Activated CD8-positive, alpha-beta memory T cell treated with anti-CD3 and anti-CD28 coated beads for 4 hours (primary cell): ENCODE data around the gene DMRTC2.

ENCODE experiments used
- DNase-seq, 2 donors: peaks; one replicate each; pipeline ENCODE4 v3.0.0-alpha.2; 2020; ENCODE audit warnings: low read depth in 2 of 2

DMRTC2 gene

GRCh38 chr19:41890936-41891335 lies 46.1 kb downstream of the DMRTC2 start:
- no peak for DNase-seq

GRCh38 chr19:41892173-41892902 lies 47.5 kb downstream of the DMRTC2 start:
- no peak for DNase-seq

- no peak for DNase-seq
Observed at GRCh38 chr19:41893899-41894298, 49.1 kb downstream of the DMRTC2 start.

GRCh38 chr19:41894350-41894749 lies 49.5 kb downstream of the DMRTC2 start:
- DNase-seq = no peak

- DNase-seq = no peak
Observed at GRCh38 chr19:41895745-41896580, 51.1 kb downstream of the DMRTC2 start.

- no peak for DNase-seq
Observed at GRCh38 chr19:41896581-41896942, 51.7 kb downstream of the DMRTC2 start.

- DNase-seq = no peak
Observed at GRCh38 chr19:41897181-41897580, 52.3 kb downstream of the DMRTC2 start.

- no peak for DNase-seq
Observed at GRCh38 chr19:41897820-41898219, 53.0 kb downstream of the DMRTC2 start.

GRCh38 chr19:41898235-41898634 lies 53.4 kb downstream of the DMRTC2 start:
- DNase-seq = no peak
